Body of pancreas (tissue), 4 donors: ENCODE measurements around the gene DNAJC6.

Source experiments
- CTCF ChIP-seq, 7 experiments: fragments of 450-650 bp in 4 of 7; fragments of 200-600 bp in 3 of 7; sonication (generic) in 3 of 7; IDR thresholded peaks; one replicate each; pipeline ENCODE4 v1.5.1; 2016 to 2019; ENCODE audit warnings: antibody characterized with exemption in 7 of 7
- POLR2A ChIP-seq, 3 donors: fragments of 450-650 bp; IDR thresholded peaks; one replicate each; pipeline ENCODE4 v1.6.1; 2016; ENCODE audit warnings: antibody characterized with exemption in 3 of 3, mild to moderate bottlenecking in 2 of 3

- TF ChIP-seq CTCF (IDR thresholded peaks at IDR 0.05) (no peak), POLR2A (IDR thresholded peaks at IDR 0.05) (no peak)
These were observed 131.1 kb downstream of the DNAJC6 start for GRCh38 chr1:65440322-65440900.
